ENCODE results near the gene TRIM2.

The TRIM2 gene

DNA sequence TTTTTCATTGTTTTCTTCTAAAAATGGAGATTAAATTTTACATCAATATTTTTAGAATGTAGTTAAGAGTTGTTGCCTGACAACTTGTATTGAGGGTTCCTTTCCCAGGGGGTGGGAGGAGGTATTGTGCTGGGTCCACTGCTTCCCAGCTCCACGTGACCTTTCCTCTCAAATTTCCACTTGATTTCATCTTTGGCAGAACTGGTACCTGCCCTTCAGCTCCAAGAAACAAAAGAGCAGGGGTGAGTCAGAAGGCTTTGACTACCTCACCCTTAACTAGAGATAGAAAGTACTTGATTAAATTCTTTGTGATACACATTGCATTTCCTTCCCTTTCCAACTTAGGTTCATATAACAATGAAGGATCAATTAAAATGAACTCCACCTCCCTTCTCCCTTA, 19.7 kb downstream of the TRIM2 start:
- DNase-seq, result no peak

- no peak for DNase-seq
These were observed 20.2 kb downstream of the TRIM2 start for GRCh38 chr4:153224474-153224873.

DNA sequence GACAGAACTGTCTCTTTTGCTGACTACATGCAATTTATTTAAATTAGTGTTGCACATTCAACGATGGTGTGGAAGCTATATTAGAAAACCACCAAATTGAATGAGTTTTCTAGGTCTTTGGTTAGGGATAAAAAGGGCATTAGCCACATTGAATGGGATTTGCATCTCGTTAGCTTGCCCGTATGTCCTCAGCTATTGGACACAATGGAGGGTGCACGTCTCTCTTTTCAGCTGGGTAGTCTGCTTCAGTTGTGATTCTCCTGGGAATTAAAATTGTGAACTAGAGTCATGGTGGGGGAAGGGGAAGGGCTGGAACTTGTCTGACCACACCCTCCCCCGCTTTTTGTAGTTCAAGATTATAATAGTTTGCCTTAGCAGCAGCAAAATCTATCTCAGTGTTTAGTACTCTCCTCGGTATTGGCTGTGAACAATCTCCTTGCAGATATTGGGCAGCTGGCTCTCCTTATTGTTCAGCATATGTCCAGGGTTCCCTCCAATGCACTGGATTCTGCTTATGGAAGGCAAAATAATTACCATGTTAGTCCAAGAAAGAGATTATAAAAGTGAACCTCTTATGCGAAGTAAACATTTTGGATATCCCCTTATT, 23.3 kb downstream of the TRIM2 start:
- DNase-seq, result no peak

DNA sequence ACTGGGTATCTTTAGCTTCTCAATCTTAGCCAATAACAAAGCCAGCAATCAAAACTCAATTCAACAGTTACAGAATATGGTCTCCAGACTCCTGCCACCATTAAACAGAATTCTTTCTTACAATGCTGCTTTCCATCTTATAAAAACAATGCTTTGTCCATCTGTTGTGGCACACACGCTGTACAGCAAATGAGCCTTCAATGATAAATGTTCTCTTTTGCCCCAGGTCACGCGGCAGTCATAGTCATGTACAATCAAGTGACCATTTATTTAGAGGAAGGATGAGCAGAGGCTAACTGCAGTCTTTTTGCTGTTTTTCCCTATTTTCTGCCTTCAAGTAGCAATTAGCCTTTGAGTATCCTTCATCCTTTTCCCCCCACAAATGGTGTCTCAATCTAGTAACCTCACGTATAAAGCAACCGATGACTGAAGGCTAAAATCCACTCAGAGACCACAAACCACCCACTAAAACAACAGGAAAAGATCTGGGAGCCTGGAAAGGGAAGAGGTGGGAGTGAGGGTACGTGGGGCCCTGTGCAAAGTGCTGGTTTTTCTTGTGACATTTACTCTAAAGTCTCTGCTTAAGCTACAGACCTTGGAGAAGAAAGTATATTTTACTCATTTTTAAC, 24.4 kb downstream of the TRIM2 start:
- DNase-seq, result no peak

GRCh38 chr4:153229545-153229944, 25.3 kb downstream of the TRIM2 start:
- DNase-seq, result no peak

DNA sequence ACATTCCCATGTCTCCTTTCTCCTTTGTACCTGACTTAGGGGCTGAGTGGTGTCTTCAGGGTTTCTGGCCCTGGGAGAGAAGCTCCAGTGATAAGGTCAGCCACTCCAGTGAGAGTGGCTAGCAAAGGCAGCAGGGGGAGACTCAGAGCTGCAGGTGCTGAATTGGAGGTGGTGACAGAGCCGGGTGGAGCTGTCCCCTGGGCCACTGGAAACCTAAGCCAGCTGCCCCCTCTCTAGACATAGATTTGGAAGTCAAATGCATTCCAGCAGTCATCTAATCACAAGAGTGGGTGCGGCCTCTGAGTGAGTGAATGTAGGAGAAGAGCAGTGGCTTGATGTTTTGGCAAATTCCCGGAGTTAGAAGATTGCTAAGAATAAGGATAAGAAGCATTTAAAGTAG, 28.5 kb downstream of the TRIM2 start:
- DNase-seq, result no peak

GRCh38 chr4:153233761-153234371, 29.6 kb downstream of the TRIM2 start:
- no peak for DNase-seq

- peak in 1 of 2 donors; percentile 19 for DNase-seq
These were observed 30.6 kb downstream of the TRIM2 start for GRCh38 chr4:153234885-153235284.

GRCh38 chr4:153238135-153238919, 34.1 kb downstream of the TRIM2 start:
- DNase-seq, result no peak

DNA sequence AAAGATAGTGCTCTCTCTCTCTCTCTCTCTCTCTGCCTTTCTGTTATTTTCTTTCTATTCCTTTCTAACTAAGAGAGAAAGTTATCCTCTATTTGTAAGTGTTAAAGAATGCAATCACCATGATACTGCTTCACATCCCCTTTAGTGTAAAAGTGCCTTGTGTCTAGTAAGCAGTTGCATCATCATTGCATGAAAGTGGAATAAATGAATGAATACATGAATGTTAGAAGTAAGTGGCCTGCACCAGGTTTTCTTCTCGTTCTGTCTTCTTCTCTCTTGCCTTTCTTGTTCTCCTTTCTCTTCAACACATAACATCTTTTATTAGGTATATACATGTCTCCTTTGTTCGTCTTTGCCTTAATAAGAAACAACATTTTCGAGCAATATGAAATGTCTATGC, 35.2 kb downstream of the TRIM2 start:
- DNase-seq, result no peak

DNA sequence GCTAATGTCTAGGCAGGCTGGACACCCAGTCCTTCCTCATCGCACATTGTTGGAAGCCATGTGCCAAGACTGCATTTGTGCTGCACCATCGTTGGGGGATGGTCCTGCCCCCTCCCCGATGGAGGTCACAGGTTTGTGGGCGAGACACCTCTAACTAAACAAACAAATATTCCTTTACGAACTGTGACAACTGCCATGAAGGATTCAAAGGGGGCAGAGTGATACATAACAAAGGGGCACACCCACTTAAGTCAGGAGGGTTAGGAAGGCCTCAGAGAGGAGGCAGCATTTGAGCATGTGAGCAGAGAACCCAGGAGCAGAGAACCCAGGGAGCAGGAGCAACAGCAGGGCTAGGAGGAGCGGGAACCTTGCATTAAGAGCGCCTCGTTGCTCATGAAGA, 37.1 kb downstream of the TRIM2 start:
- DNase-seq, result no peak

- DNase-seq, result no peak
These were observed 38.0 kb downstream of the TRIM2 start for GRCh38 chr4:153241970-153242838.

DNA sequence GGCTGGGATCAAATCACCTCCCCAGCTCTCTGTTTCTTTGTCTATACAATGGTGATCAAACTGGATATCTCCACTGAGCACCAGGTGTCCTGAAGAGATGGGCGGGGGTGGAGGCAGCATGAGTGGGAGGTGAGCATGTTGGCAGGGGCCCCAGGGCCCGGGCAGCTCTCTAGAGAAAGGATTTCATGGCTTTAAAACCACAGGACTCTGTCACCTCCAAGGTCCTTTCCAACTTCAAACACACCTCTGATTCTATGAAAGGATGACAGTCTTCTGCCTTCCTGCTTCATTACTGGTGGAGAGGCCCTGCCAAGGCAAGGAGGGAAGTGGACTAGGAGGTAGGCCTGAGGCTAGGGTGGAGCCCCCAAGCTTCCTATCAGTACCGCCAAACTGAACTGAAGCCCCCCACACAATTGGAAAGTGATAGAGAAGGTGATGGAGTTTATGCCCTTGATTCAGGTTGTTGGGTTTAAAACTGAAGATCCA, 38.6 kb downstream of the TRIM2 start:
- no peak for DNase-seq

GRCh38 chr4:153243468-153243867, 39.2 kb downstream of the TRIM2 start:
- no peak for DNase-seq

DNA sequence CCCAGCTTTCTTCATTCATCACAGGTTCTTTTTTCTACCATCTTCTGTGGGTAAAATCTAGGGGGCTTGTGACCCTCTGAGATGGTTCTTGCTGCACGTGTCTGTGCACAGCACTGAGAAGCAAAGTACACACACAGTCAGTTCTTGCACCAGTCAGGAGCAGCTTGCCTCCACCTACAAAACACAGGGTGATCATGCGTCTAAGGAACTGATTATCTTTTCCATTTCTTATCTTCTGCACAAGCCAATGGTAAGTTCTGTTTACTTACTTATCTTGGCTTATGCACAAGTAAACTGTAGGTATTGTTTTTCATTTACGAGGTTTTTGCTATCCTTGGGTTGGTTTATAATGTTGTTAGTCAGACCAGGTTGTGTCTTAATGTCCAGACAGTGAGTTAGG, 40.7 kb downstream of the TRIM2 start:
- no peak for DNase-seq

DNA sequence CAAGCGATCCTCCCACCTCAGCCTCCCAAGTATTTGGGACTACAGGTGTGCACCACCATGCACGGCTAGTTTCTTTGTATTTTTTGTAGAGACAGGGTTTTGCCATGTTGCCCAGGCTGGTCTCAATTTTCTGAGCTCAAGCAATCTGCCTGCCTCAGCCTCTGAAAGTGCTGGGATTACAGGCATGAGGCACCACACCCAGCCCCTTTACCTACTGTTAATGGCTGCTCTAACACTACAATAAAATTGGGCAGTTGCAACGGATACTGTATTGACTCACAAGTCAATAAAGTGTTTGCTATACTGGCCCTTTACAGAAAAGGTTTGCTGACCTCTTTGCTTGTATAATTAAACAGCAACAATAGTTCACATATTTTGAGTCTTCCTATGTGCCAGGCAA, 41.5 kb downstream of the TRIM2 start:
- no peak for DNase-seq

DNA sequence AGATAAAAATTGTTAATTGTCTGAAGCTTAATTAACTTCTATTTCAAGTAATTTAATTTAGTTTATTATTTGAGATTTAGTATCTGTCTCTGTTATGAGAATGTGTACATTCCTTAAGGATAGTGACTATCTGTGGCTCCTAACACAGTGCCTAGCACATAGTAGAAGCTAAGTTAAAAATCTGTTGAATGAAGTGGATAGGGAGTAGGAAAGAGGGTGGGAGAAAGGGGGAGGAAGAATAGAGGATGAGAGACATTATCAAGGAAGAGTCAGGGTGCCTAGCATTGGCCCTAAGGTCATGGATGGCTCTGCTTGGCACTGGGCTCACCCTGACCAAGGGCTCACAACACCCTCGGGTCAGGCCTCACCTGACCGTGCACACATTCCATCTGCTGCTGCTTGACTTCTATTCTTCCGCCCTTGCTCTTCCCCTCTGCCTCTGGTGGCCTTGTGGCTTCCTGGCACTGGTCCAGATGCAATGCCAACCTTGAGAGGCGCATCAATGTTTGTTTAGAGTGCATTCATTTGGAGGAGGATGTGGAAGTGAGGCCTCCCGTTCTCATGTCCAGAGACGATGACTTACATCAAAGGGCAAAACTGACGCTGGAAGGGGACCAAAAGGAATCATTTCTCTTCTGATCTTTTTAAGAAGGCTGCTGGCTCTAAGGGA, 42.3 kb downstream of the TRIM2 start:
- DNase-seq, result no peak

DNA sequence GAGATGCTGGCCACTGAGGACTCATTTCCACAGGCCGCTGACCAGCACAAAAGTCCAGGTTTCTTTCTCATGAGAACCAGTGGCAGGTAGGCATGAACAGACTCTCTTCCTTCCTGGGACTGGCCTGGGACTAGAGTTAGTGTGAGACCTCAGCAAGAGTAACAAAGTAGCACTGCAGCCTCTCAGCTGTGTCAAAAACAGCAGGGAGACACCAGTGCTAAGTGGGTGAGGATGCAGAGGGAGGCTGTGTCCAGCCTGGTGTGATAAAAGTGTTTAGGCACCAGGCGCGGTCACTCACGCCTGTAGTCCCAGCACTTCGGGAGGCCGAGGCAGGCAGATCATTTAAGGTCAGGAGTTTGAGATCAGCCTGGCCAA, 42.9 kb downstream of the TRIM2 start:
- no peak for DNase-seq

- no peak for DNase-seq
These were observed 44.5 kb downstream of the TRIM2 start for GRCh38 chr4:153248641-153249198.

DNA sequence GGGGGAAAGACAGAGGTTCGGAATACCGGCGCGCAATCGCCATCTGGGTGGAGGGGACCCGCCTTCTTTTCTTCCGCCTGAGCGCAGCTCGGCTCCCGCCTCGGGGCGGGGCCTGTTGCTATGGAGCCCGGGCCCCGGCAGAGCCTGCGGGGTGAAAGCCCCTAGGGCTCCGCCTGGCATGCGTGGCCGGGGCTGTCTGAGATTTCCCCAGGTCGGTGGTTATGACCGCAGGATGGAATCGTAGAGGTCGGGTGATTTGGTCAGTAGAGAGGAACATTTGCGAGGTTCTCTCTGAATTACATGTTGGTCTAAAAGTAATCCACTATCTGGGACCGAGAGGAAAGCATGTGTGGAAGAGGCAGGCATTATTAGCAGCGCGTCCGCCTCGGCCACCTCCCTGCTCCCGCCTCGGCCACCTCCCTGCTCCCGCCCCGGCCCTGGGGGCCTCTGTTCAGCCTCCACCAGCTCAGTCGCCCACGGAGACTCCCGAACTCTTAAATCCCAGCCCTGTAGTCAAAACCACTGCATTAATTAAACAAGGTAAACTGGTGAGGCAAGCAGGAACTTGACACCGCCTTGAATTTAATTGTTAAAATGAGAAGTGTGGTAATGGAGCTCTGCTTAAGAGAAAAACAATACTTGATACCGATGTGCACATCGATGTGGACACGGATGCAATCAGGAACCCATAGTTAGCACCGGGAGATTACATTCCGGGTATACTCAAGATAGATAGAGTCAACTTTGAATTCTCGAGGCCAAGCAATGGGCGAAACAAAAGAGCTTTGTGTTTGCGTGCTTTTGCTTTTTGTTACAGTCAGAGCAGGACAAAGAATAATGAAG, 45.2 kb downstream of the TRIM2 start:
- peak in 1 of 2 donors; percentile 16 for DNase-seq

GRCh38 chr4:153252122-153252521, 47.9 kb downstream of the TRIM2 start:
- no peak for DNase-seq

All from bone marrow (tissue), 2 donors.